NCI-H1417 treated with DMSO at 0.1 percent for 48 hours (cell line): ENCODE data around the gene TMC5.
"Not testable (repeated sequence)": the region's sequence is repeated elsewhere in the genome, so short reads cannot be mapped to it uniquely, and the experiment has no call there.

Source experiments
- DNase-seq: peaks from one replicate; lab custom pipeline; 2025; lab: John Stamatoyannopoulos, UW

TMC5 gene

GRCh38 chr16:19417640-19418039 is at the start of gene TMC5:
TSS of gene TMC5 (plus strand) at chr16:19417883. CDS start at chr16:19440039, 22,156 bp downstream.
- DNase-seq, result no peak

- not testable (repeated sequence) for DNase-seq
Observed at GRCh38 chr16:19372541-19372940, 45.1 kb upstream of the TMC5 start.

GRCh38 chr16:19374402-19374801 is 43.3 kb upstream of the TMC5 start:
- no peak for DNase-seq

GRCh38 chr16:19375561-19376158 is 42.0 kb upstream of the TMC5 start:
- DNase-seq, result peak; percentile 36

- DNase-seq, result no peak
Observed at GRCh38 chr16:19377864-19378263, 39.8 kb upstream of the TMC5 start.

GRCh38 chr16:19378511-19378910 is 39.2 kb upstream of the TMC5 start:
- DNase-seq, result no peak

- no peak for DNase-seq
Observed at GRCh38 chr16:19379838-19380237, 37.8 kb upstream of the TMC5 start.

GRCh38 chr16:19380328-19380727 is 37.4 kb upstream of the TMC5 start:
- DNase-seq, result no peak

GRCh38 chr16:19382084-19382801 is 35.4 kb upstream of the TMC5 start:
- DNase-seq, result no peak

GRCh38 chr16:19382887-19383816 is 34.5 kb upstream of the TMC5 start:
- DNase-seq, result no peak

- no peak for DNase-seq
Observed at GRCh38 chr16:19384656-19385055, 33.0 kb upstream of the TMC5 start.

GRCh38 chr16:19386525-19386924 is 31.2 kb upstream of the TMC5 start:
- DNase-seq, result no peak

- DNase-seq, result peak; percentile 11
Observed at GRCh38 chr16:19389246-19389645, 28.4 kb upstream of the TMC5 start.

- DNase-seq, result not testable (repeated sequence)
Observed at GRCh38 chr16:19391185-19391776, 26.4 kb upstream of the TMC5 start.

GRCh38 chr16:19392352-19392751 is 25.3 kb upstream of the TMC5 start:
- DNase-seq, result no peak

- no peak for DNase-seq
Observed at GRCh38 chr16:19393226-19394111, 24.2 kb upstream of the TMC5 start.

- DNase-seq, result not testable (repeated sequence)
Observed at GRCh38 chr16:19395646-19396267, 21.9 kb upstream of the TMC5 start.

- peak; percentile 43 for DNase-seq
Observed at GRCh38 chr16:19396555-19397011, 21.1 kb upstream of the TMC5 start.

- not testable (repeated sequence) for DNase-seq
Observed at GRCh38 chr16:19397373-19397772, 20.3 kb upstream of the TMC5 start.

- no peak for DNase-seq
Observed at GRCh38 chr16:19400711-19401110, 17.0 kb upstream of the TMC5 start.
